H1 (cell line): Measurements from ENCODE around the gene CITED1. TPM values are rescaled to one million over a fixed set of nuclear protein-coding genes. Genes with fewer than 3 reads are reported as not detected.

Experiments
- JUND ChIP-seq: IDR thresholded peaks from 2 replicates; pipeline ENCODE4 v1.6.1; 2011; ENCODE audit warnings: mild to moderate bottlenecking, improper control_type of control experiment, low read length
- SIRT6 ChIP-seq: IDR thresholded peaks from one replicate; pipeline ENCODE4 v1.7.1; 2012; ENCODE audit warnings: low read length, inconsistent platforms
- SP1 ChIP-seq: IDR thresholded peaks from 2 replicates; pipeline ENCODE4 v1.6.1; 2011; ENCODE audit warnings: low read depth, low read length
- TEAD4 ChIP-seq: IDR thresholded peaks from 2 replicates; pipeline ENCODE4 v1.6.1; 2012; ENCODE audit warnings: low read depth, low read length, inconsistent platforms, mixed read lengths
- polyA plus RNA-seq, 7 experiments: library from polyadenylated mRNA; depleted of rRNA in 3 of 7; stranded (reverse) in 5 of 7; unstranded in 2 of 7; fragments of >200 nt in 5 of 7; fragments of 200-250 nt in 2 of 7; gene quantifications; 1 replicate in 5 of 7; 2 replicates in 1 of 7; 4 replicates in 1 of 7; pipeline versions ENCODE4 v1.2.1 to v1.2.3, GENCODE V29; 2011 to 2013; ENCODE audit warnings: missing spikeins in 2 of 7, mixed read lengths in 2 of 7
- total RNA-seq: library from RNA; stranded (reverse); fragmentation: NEBNext Ultra II Directional; extraction: Animal tissue kit (Norgen Biotek cat#: 25700); gene quantifications from 2 replicates; pipeline ENCODE4 v1.2.1, GENCODE V29; 2021

CITED1 gene
- total and polyA plus RNA-seq, 2 of the 8 experiments (the other 6 are each of a cell fraction or from before 2014, with no cell fraction given), result 1.2 to 2.4 TPM

GRCh38 chrX:72254816-72255215, 50.9 kb downstream of the CITED1 start (continued):
- TF ChIP-seq SP1 (no peak), TEAD4 (no peak), JUND (no peak), SIRT6 (no peak)
